ENCODE results near the gene NLRP9.

The NLRP9 gene

DNA sequence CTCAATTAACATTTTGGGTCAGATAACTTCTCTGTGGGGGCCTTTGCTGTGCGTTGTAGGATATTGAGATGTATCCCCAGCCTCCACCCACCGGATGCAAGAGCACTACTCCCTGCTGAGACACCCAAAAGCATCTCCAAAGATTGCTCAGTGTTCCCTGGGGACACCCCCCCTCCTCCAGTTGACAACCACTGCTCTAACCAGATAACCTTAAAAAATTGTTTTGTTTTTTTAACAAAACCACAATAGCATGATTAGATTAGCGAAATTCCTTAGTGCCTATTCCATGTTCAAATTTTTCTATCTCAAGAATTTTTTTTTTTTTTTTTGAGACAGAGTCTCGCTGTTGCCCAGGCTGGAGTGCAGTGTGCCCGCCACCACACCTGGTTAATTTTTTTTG lies 65.8 kb downstream of the NLRP9 start:
- no peak for DNase-seq

DNA sequence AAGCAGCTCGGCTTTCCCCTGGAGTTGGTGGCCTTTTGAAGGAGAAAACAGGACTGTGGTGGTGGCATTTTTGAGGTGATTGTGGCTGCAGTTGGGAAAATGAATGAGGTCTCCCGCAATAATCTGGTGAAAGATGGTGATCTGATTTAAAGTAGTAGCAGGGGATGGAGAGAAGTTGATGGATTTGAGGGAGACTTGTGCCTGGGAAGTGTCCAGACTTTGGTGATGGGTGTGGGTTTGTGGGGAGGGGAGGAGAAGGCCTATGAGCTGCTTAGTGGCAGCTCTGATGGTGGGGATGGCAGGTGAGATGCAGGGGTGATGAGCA lies 67.2 kb downstream of the NLRP9 start:
- DNase-seq: no peak

DNA sequence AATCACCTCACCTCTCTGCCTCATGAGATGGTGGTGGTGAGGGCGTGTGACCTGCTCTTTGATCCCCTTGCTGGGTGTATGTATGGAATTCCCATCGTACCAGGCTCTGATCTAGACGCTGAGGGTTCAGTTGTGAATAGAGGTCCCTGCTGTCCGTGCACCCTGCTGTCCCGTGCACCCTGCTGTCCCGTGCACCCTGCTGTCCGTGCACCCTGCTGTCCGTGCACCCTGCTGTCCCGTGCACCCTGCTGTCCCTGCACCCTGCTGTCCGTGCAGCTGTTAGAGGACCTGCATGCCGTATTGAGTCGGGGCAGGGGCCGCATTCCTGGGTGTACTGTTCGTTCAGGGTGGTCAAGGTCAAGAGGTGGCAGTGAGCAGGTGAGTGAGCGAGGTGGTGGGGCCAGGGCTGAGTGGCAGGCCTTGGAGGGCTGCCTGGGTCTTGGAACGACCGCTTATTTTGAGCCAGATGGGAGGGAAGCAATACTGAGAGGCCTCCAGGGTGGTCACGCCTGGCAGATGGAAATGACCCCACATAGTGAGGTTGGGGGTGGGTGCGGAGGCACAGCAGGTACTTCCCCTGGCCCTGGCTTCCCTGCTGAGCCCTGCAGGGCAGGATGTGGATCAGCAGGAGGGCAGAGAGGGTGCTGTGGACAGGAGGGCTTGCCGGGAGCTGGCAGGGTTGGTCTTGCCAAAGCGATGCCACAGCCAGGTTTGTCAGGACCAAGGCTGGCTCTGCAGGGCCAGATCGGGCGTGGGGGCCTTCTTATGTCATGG lies 67.7 kb downstream of the NLRP9 start:
- no peak for DNase-seq

DNA sequence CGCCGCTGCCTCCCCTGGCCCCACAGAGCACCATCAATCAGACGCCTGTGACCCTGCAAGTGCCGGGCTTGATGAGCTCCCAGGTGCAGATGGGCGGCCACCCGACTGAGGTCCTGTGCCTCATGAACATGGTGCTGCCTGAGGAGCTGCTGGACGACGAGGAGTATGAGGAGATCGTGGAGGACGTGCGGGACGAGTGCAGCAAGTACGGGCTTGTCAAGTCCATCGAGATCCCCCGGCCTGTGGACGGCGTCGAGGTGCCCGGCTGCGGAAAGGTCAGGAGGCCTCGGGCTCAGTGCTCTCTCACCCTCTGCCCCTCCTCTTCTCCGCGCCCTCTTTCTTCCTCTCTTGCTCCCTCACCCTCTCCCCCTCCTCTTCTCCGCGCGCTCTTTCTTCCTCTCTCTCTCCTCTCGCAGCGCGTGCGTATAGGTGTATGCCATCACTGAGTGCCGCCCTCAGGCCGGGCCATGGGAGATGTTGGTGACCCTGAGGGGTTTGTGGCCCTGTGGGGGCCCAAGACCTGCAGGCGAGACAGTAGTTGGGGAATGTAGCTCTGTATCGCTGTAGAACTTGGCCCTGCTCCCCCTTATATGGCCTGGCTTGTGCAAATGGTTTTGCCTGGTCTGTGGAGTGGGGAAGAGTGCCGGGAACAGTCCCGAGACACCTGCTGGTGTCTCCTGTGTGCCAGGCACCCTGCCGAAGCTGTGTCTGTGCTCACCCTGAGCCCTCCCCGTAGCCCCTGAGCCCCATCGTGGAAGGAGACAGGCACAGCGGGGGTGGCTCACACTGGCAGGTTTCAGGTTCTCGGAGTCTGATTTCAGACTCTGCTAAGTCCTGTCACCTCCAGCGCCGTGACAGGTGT lies 68.6 kb downstream of the NLRP9 start:
- DNase-seq: no peak

DNA sequence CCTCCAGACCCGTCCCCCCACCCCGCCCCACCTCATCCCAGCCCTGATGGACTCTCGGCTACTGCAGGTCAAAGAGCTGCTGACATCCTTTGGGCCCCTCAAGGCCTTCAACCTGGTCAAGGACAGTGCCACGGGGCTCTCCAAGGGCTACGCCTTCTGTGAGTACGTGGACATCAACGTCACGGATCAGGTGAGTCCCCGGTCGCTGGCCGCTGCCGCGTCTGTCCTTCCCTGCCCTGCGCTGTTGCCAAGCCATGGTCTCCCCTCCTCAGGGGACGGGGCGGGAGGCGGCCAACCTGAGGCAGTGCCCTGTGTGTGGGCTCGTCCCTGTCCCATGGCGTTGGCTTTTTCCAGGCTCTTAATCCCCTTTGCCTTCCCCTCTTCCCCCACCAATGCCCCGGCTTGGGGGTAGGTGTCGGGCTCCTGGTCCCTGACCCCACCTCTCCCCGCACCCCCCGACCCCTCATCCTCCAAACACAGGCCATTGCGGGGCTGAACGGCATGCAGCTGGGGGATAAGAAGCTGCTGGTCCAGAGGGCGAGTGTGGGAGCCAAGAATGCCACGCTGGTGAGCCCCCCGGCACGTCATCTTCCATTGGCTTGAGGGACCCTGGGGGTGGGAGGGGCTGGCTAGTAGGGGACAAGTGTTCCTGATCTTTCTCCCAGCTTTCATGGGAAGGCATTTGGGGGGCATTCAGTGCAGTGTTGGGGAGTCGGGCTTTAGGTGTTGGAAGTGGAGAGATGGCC lies 69.4 kb downstream of the NLRP9 start:
- no peak for DNase-seq

DNA sequence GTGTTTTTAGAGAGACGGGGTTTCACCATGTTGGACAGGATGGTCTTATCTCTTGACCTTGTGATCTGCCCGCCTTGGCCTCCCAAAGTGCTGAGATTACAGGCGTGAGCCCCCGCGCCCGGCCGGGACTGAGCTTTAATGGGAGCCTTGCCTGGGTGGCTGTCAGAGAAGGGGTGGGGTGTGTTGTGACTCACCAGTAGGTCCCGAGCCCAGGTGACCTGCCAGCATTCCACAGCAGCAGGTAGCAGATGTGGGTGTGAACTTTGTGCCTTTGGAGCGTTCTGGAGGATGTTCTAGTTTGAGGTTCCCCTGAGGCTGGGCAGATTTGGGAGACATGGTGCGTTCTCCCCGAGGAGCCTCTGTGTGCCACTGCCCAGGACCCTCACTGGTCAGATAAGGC lies 70.2 kb downstream of the NLRP9 start:
- no peak for DNase-seq

DNA sequence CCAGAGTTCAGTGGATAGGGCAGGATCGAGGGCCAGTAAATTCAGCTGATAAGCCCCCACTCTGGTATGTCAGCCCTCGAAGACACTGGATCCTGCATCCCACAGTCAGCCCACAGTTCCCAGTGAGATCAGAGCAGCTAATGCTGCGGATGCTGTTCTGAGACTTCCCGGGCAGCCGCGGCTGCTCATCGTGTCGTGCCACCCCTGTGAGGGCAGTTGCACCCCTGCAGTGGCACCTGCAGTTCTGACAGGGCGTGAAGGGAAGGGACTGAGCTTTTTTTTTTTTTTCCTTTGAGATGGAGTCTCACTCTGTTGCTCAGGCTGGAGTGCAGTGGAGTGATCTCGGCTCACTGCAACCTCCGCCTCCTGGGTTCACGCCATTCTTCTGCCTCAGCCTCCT lies 70.7 kb downstream of the NLRP9 start:
- no peak for DNase-seq

DNA sequence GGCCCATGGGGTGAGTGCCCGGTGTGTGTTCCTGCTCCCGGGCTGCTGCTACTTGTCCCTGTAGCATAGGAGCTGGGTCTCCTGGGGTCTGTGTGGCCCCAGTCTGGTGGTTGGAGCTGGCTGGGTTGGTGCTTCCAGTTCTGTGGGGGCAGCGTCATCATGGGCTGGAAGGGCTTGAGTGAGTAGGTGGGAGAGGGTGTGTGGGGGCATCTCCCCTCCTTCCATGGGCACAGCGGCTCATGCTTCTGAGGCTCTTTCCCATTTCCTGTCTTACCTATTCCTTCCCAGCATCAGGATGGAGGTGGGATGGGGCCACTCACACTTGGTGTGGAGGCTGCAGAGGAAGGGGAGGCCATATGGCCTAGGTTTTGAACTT lies 71.2 kb downstream of the NLRP9 start:
- no peak for DNase-seq

DNA sequence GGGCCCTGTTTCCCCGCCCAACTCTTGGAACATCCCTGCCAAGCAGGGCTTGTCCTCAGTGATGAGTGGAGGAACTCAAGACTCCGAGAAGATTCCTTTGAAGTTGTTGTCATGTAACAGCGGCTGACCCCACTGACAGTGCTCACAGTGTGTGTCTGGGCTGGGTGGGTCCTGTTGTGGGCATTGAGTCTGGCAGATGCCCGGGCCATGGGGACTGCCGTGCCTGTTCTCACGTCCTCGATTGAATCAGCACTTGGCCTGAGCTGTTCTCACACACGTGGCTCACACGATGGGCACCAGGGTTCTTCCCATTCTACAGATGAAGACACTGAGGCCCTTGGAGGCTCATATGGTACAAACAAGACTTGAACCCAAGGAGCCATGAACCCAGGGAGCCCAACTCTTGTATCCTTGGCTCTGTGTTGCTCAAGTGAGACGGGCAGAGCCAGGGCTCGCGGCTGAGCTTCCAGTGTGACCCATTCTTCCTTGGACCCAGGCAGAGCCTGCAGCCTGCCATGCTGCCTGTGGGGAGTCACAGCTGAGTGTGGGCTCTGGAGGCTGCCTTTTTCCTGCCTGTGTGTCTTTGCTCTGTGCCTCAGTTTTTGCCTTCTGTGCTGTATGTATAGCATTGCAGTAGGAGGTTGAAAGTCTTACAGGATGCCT lies 71.7 kb downstream of the NLRP9 start:
- no peak for DNase-seq

DNA sequence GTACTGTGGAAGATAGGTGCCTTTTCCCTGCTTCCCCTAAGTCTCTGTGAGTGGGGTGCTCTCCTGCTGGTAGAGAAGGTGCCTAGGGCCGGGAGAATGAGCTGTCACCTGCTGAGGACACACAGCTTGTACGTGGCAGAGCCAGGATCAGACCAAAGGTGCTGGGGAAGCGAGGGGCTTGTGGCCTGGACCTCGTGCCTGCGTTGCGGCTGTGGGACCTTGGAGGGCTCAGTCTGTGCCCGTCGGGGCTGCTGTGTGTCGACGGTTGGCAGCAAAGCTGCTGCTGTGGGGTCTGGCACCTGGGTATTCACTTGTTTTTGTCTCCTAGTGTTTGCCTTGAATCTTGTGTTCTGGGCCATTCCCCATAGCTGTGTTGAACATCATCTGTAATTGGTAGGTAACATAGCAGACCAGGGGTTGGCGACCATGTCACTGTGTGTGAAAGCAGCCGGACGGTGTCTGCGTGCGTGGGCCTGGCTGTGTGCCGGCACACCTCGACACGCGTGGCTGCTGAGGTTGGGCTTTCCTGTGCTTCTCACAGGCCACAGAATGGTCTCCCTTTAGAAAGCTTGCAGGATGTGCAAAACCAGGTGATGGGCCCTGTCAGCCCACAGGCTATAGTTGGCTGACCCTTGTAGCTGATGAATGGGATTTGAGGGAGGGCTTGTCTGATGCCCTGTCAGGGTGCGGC lies 74.2 kb downstream of the NLRP9 start:
- no peak for DNase-seq

DNA sequence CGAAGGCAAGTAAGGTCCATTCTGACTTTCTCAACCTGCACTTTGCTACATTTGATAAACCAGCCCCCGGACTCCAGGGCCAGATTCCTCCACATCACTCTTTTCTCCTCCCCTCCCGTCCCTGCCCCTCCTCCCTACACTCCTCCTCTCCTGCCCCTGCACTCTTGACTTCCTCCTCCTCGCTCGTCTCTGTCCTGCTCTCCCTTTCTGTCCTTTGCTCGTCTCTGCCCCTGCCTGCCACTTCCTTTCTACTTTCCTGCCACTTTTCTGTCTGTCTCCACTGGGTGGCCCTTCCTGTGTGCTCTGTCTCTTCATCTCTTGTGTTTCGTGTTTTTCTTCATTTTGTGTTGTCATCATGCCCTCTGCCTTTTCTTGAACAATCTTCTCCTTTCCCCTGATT lies 76.4 kb downstream of the NLRP9 start:
- DNase-seq: no peak

DNA sequence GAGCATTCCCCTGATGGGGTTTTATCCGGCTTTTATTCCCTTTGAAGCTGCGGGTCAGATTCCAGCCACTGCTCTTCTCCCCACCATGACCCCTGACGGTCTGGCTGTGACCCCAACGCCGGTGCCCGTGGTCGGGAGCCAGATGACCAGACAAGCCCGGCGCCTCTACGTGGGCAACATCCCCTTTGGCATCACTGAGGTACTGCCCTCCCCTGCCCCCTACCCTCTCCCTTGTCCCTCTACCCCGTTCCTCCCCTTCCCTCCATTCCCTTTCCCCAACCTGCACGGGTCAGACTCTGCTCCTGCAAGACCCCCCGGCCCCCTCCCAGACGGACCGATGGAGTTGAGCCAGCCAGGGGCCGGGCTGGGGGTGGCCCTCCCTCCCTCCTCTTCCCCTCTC lies 77.2 kb downstream of the NLRP9 start:
- no peak for DNase-seq

DNA sequence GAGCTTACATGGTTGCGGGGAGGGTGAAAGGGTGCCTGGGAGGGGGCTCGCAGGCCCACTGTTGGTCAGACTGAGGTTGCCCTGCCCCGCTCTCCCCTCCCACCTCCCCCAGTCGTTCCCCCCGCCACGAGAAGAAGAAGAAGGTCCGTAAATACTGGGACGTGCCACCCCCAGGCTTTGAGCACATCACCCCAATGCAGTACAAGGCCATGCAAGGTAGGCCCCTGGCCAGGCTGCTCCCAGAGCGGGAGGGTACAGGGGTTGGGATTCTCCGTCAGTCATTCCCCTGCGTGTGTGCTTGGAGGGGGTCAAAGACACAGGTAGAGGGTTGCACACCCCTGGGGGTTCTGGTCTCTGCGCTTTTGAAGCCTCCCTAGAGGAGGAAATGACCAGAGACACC lies 77.8 kb downstream of the NLRP9 start:
- no peak for DNase-seq

DNA sequence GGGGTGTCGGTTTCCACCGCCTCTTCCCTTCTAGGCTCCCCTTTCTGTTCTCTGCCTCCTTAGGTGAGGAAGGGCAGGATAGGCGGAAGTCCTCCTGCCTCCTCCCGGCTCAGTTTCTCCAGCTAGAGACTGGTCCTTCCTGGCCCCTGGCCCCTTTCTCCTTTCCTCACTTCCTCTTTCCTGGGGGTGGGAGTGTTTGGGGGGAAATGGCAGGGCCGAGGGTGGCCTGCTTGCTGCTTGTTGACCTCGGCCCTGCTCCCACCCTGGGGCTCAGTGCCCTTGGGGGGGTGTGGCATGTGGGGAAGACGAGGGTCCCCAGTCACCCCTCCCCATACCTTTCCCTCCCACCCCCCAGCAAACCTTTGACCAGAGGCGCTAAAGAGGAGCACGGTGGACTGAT lies 78.4 kb downstream of the NLRP9 start:
- DNase-seq: no peak

DNA sequence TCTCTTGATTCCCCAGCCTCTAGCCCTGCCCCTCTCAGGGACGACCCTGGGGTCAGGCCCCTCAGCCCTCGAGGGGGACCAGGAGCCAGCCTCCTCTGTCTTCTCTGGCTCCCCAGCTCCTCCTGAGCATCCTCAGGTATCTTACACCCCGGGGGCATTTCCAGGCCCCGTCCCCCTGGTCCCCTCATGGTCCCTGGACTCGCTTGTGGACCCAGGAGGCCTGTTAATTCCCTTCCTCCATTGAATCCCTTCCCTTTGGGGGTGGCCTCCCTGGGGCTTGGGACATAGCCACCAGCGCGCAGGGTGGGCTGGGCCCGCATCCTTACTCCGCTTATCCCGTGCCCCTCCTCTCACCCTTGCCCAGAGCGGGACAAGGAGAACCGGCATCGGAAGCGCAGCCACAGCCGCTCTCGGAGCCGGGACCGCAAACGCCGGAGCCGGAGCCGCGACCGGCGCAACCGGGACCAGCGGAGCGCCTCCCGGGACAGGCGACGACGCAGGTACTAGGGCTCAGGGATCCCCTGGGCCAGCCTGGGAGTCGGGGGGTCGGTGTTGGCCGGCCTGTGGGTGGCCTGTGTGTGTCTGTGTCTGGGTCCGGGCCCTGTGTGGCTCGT lies 79.2 kb downstream of the NLRP9 start:
- no peak for DNase-seq

All from activated CD4-positive, alpha-beta T cell treated with anti-CD3 and anti-CD28 coated beads, Interleukin-10, Interleukin-2, amounts not matched to agents 100 ng/mL and 50 ng/mL, durations not matched to agents 16 hours and 8 hours (primary cell).